IMR-90 (cell line): ENCODE results near the gene KIF1C. TPM values are rescaled to one million over a fixed set of nuclear protein-coding genes. Genes with fewer than 3 reads are reported as not detected.

Source experiments
- ATAC-seq: fragments of 200-7000 bp; cut with Tn5 transposase; 2 replicates; pipeline ENCODE4 v1.9.1; 2020; ENCODE audit warnings: low read depth, mild to moderate bottlenecking, moderate library complexity
- BruUV-seq: library from RNA; stranded (reverse); fragments of 400-500 nt; replicated peaks from 2 replicates; lab custom pipeline; 2021; lab: Mats Ljungman, UMichigan
- CTCF ChIA-PET: fragments of 300-600 bp; formaldehyde crosslinking; extraction: SDS; loops from one replicate; lab custom pipeline; 2021; ENCODE audit warnings: antibody characterized with exemption; lab: Yijun Ruan, JAX
- POLR2A ChIA-PET: fragments of 300-600 bp; sonication (Branson Sonifier 250); formaldehyde crosslinking; loops from one replicate; lab custom pipeline; 2022; ENCODE audit warnings: antibody characterized with exemption; ENCODE audit not compliant: unreplicated experiment; lab: Charles Lee
- DNase-seq: peaks from one replicate; pipeline ENCODE4 v3.0.0; 2013
- H2AFZ ChIP-seq: replicated peaks from 2 replicates; pipeline ENCODE3; 2013; ENCODE audit warnings: low read length, mild to moderate bottlenecking; ENCODE audit not compliant: poor library complexity
- H2AK5ac ChIP-seq: 2 replicates; pipeline ENCODE4 v1.6.1; 2013; ENCODE audit warnings: low read depth, low read length, inconsistent platforms
- H2AK9ac ChIP-seq: replicated peaks from 2 replicates; pipeline ENCODE3; 2013; ENCODE audit warnings: mild to moderate bottlenecking, low read depth, low read length, moderate library complexity; ENCODE audit not compliant: poor library complexity
- H2BK120ac ChIP-seq: 2 replicates; pipeline ENCODE4 v1.6.1; 2013; ENCODE audit warnings: low read depth, low read length, inconsistent platforms
- H2BK15ac ChIP-seq: 3 replicates; pipeline ENCODE4 v1.6.1; 2013; ENCODE audit warnings: low read depth, low read length, inconsistent platforms
- H2BK20ac ChIP-seq: 2 replicates; pipeline ENCODE4 v1.6.1; 2013; ENCODE audit warnings: low read depth, mild to moderate bottlenecking, inconsistent platforms, low read length, moderate library complexity
- H2BK5ac ChIP-seq: 2 replicates; pipeline ENCODE4 v1.6.1; 2013; ENCODE audit warnings: mild to moderate bottlenecking, low read depth, low read length, inconsistent platforms; ENCODE audit not compliant: poor library complexity, severe bottlenecking
- H3K14ac ChIP-seq: replicated peaks from 2 replicates; pipeline ENCODE4 v1.6.1; 2013; ENCODE audit warnings: low read depth, low read length, inconsistent platforms
- H3K18ac ChIP-seq: 2 replicates; pipeline ENCODE4 v1.6.1; 2013; ENCODE audit warnings: low read depth, low read length, control low read depth
- H3K23ac ChIP-seq: 2 replicates; pipeline ENCODE4 v1.6.1; 2013; ENCODE audit warnings: low read depth, low read length, inconsistent platforms
- H3K27ac ChIP-seq: 2 replicates; pipeline ENCODE4 v1.5.1; 2013; ENCODE audit warnings: mild to moderate bottlenecking, control low read depth, low read length; ENCODE audit not compliant: insufficient read depth
- H3K27me3 ChIP-seq: 2 replicates; pipeline ENCODE4 v1.6.1; 2013; ENCODE audit warnings: low read length; ENCODE audit not compliant: control insufficient read depth, insufficient read depth
- H3K36me3 ChIP-seq: 2 replicates; pipeline ENCODE4 v1.6.1; 2013; ENCODE audit warnings: low read length, mixed read lengths; ENCODE audit not compliant: control insufficient read depth, insufficient read depth
- H3K4ac ChIP-seq: 2 replicates; pipeline ENCODE4 v1.6.1; 2013; ENCODE audit warnings: low read depth, low read length, inconsistent platforms
- H3K4me1 ChIP-seq: 2 replicates; pipeline ENCODE4 v1.6.1; 2013; ENCODE audit warnings: low read length, mixed read lengths; ENCODE audit not compliant: control insufficient read depth, insufficient read depth
- H3K4me2 ChIP-seq: 2 replicates; pipeline ENCODE4 v1.6.1; 2013; ENCODE audit warnings: low read depth, mild to moderate bottlenecking, control low read depth, low read length, moderate library complexity
- H3K4me3 ChIP-seq: 2 replicates; pipeline ENCODE4 v1.5.1; 2013; ENCODE audit warnings: low read depth, mild to moderate bottlenecking, control low read depth, low read length, moderate library complexity; ENCODE audit not compliant: insufficient read depth
- H3K56ac ChIP-seq: 2 replicates; pipeline ENCODE4 v1.6.1; 2013; ENCODE audit warnings: low read length, inconsistent platforms; ENCODE audit not compliant: insufficient read depth; ENCODE audit errors: extremely low read depth
- H3K79me1 ChIP-seq, 2 experiments: 2 replicates each; pipeline ENCODE4 v1.6.1; 2013; ENCODE audit warnings: low read length in 2 of 2, inconsistent platforms in 1 of 2, low read depth in 1 of 2
- H3K9ac ChIP-seq: 2 replicates; pipeline ENCODE4 v1.6.1; 2013; ENCODE audit warnings: low read depth, low read length, control low read depth
- H3K9me1 ChIP-seq: 2 replicates; pipeline ENCODE4 v1.6.1; 2013; ENCODE audit warnings: low read length, inconsistent platforms; ENCODE audit not compliant: insufficient read depth
- H3K9me3 ChIP-seq: 2 replicates; pipeline ENCODE4 v1.6.1; 2013; ENCODE audit warnings: low read length; ENCODE audit not compliant: control insufficient read depth, insufficient read depth
- H4K20me1 ChIP-seq: 2 replicates; pipeline ENCODE4 v1.6.1; 2013; ENCODE audit warnings: low read length, inconsistent platforms; ENCODE audit not compliant: insufficient read depth
- H4K5ac ChIP-seq: 2 replicates; pipeline ENCODE4 v1.6.1; 2013; ENCODE audit warnings: mild to moderate bottlenecking, low read depth, low read length, control low read depth
- H4K8ac ChIP-seq, 2 experiments: 2 replicates each; pipeline ENCODE4 v1.6.1; 2013; ENCODE audit warnings: low read depth in 2 of 2, low read length in 2 of 2, control low read depth in 1 of 2, inconsistent platforms in 1 of 2
- H4K91ac ChIP-seq: 2 replicates; pipeline ENCODE4 v1.6.1; 2013; ENCODE audit warnings: low read depth, low read length, inconsistent platforms; ENCODE audit not compliant: insufficient read depth
- BHLHE40 ChIP-seq: fragments of 150-350 bp; IDR thresholded peaks from 2 replicates; pipeline ENCODE4 v1.6.1; 2016; ENCODE audit warnings: mild to moderate bottlenecking, low read depth, low read length
- CEBPB ChIP-seq: IDR thresholded peaks from 2 replicates; pipeline ENCODE4 v1.6.1; 2012; ENCODE audit warnings: low read depth, low read length, improper control_type of control experiment
- MAFK ChIP-seq: IDR thresholded peaks from 2 replicates; pipeline ENCODE4 v1.6.1; 2012; ENCODE audit warnings: low read depth, low read length, improper control_type of control experiment
- MXI1 ChIP-seq: IDR thresholded peaks from 2 replicates; pipeline ENCODE4 v1.6.1; 2012; ENCODE audit warnings: low read depth, mild to moderate bottlenecking, low read length, moderate library complexity, borderline replicate concordance
- WGBS, 2 experiments: methylation state at CpG; one replicate each; pipeline versions ENCODE4 v1.1.5 to v1.1.7; 2013; ENCODE audit warnings: missing lambda C conversion rate in 2 of 2; ENCODE audit not compliant: insufficient read length in 1 of 2; ENCODE audit errors: extremely low coverage in 2 of 2; 5-methylcytosine and 5-hydroxymethylcytosine counted together
- dilution Hi-C: fragments of 300-500 bp; cut with HindIII; formaldehyde crosslinking; loops from one replicate; pipeline ENCODE4 v1.14.3; 2018; ENCODE audit warnings: low sequenced_read_pairs; ENCODE audit not compliant: unreplicated experiment
- in situ Hi-C: fragments of 300-500 bp; cut with MboI; formaldehyde crosslinking; loops from 3 replicates; pipeline ENCODE4 v1.14.3; 2019; ENCODE audit warnings: low sequenced_read_pairs, inconsistent platforms, mixed read lengths
- intact Hi-C: fragments of 100-400 bp; cut with micrococcal nuclease; formaldehyde crosslinking; loops from 2 replicates; pipeline ENCODE4 v1.10.0; 2022
- polyA plus RNA-seq, 3 experiments: library from polyadenylated mRNA; depleted of rRNA; stranded (reverse); fragments of >200 nt; gene quantifications; 2 replicates each; pipeline ENCODE4 v1.2.3, GENCODE V29; 2012; ENCODE audit warnings: low replicate concordance in 1 of 3
- total RNA-seq: library from RNA; depleted of rRNA; stranded (reverse); fragments of >200 nt; gene quantifications from 2 replicates; pipeline ENCODE4 v1.2.3, GENCODE V29; 2012

KIF1C gene
- total and polyA plus RNA-seq, 2 of the 4 experiments (the other 2 are of a cell fraction) = 27.4 to 28.7 TPM

DNA sequence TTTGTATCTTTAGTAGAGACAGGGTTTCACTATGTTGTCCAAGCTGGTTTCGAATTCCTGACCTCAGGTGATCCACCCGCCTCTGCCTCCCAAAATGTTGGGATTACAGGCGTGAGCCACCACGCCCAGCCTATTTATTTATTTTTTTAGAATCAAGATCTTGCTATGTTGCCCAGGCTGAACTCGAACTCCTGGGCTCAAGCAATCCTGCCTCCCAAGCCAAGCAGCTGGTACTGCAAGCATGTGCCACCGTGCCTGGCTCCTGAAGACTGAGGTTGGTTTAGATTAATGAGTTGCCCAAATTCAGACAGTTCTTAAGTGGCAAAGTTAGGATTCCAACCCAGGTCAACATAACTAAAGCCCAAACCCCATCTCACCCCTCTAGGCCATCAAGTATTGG, 29.5 kb downstream of the KIF1C start:
- no peaks in the 10 kb centered on the region for H3K9me3 ChIP-seq
- no peak overlapping the region for H2AK5ac ChIP-seq
- H2AK9ac ChIP-seq = no peak overlapping the region
- H2BK120ac ChIP-seq = no peak overlapping the region
- no peak overlapping the region for H2BK20ac ChIP-seq
- H3K27ac ChIP-seq = no peak overlapping the region
- dilution Hi-C loops (no loop called here), in situ Hi-C loops (no loop called here), intact Hi-C loops (no loop called here)
- no peaks in the 10 kb centered on the region for H3K4me1 ChIP-seq
- 96% methylated on average over 4 of the region's 6 CpGs; no CpG with 5 or more reads in 1 of the 2 experiments for WGBS, 2 experiments
- H3K27me3 ChIP-seq = no peaks in the 10 kb centered on the region
- H3K9ac ChIP-seq = no peak overlapping the region
- CTCF ChIA-PET = interaction anchor here (0.5 kb wide), 1 partner anchor 40 kb away, joined by 8 read pairs; no protein-coding TSS in a partner anchor
- no peak overlapping the region for H3K14ac ChIP-seq
- H3K36me3 ChIP-seq = peaks cover 16% of the 10 kb centered on the region
- H3K56ac ChIP-seq = no peak overlapping the region
- H4K91ac ChIP-seq = no peak overlapping the region
- H3K79me1 ChIP-seq = no peaks in the 10 kb centered on the region
- ATAC-seq (no peak), DNase-seq (no peak)
- H3K4me2 ChIP-seq = no peak overlapping the region
- H2BK15ac ChIP-seq = no peak overlapping the region
- no peak overlapping the region for H3K4ac ChIP-seq
- POLR2A ChIA-PET = no interaction called here
- H4K20me1 ChIP-seq = peaks cover 9% of the 10 kb centered on the region; the same call in 1 of the 2 replicates
- H2AFZ ChIP-seq = no peak overlapping the region
- H4K8ac ChIP-seq = no peak overlapping the region
- BruUV-seq = no TSS peak
- H3K18ac ChIP-seq = no peak overlapping the region
- H3K4me3 ChIP-seq = no peak overlapping the region
- peaks cover 4% of the 10 kb centered on the region for H3K9me1 ChIP-seq
- no peak overlapping the region for H4K5ac ChIP-seq
- no peak overlapping the region for H3K23ac ChIP-seq
- no peak overlapping the region for H2BK5ac ChIP-seq
- TF ChIP-seq CEBPB (no peak), BHLHE40 (no peak), MAFK (no peak), MXI1 (no peak)
